Renal pelvis (tissue), 4 donors: ENCODE results near the gene APBB2. TPM values are rescaled to one million over a fixed set of nuclear protein-coding genes. Genes with fewer than 3 reads are reported as not detected.
"Not testable (repeated sequence)": the region's sequence is repeated elsewhere in the genome, so short reads cannot be mapped to it uniquely, and the experiment has no call there.

Experiments
- DNase-seq: peaks from one replicate; pipeline ENCODE4 v3.0.0-alpha.2; 2013
- polyA plus RNA-seq, 3 donors: library from polyadenylated mRNA; unstranded; fragments of 120-200 nt; gene quantifications; one replicate each; pipeline ENCODE4 v1.2.1, GENCODE V29; 2013; ENCODE audit not compliant: insufficient read length in 3 of 3

The APBB2 gene
- polyA plus RNA-seq, 3 donors, result 43.3 to 59.5 (median 59.4) TPM

- no peak for DNase-seq
These were observed 54.1 kb downstream of the APBB2 start for GRCh38 chr4:41160012-41160789.

- DNase-seq, result no peak
These were observed 55.6 kb downstream of the APBB2 start for GRCh38 chr4:41158756-41159155.

- DNase-seq, result no peak
These were observed 56.1 kb downstream of the APBB2 start for GRCh38 chr4:41158274-41158673.

GRCh38 chr4:41157009-41157408 is 57.3 kb downstream of the APBB2 start:
- no peak for DNase-seq

- no peak for DNase-seq
These were observed 57.8 kb downstream of the APBB2 start for GRCh38 chr4:41156574-41156973.

- DNase-seq, result peak; percentile 33
These were observed 59.0 kb downstream of the APBB2 start for GRCh38 chr4:41155194-41155830.

GRCh38 chr4:41154814-41155177 is 59.5 kb downstream of the APBB2 start:
- no peak for DNase-seq

GRCh38 chr4:41154010-41154813 is 60.1 kb downstream of the APBB2 start:
- DNase-seq, result no peak

- DNase-seq, result no peak
These were observed 63.9 kb downstream of the APBB2 start for GRCh38 chr4:41150401-41150800.

- not testable (repeated sequence) for DNase-seq
These were observed 64.8 kb downstream of the APBB2 start for GRCh38 chr4:41149568-41149967.

- DNase-seq, result peak; percentile 34
These were observed 65.4 kb downstream of the APBB2 start for GRCh38 chr4:41148931-41149330.

- no peak for DNase-seq
These were observed 66.0 kb downstream of the APBB2 start for GRCh38 chr4:41148292-41148691.

- not testable (repeated sequence) for DNase-seq
These were observed 66.8 kb downstream of the APBB2 start for GRCh38 chr4:41147570-41147969.

GRCh38 chr4:41146716-41147506 is 67.4 kb downstream of the APBB2 start:
- DNase-seq, result no peak

GRCh38 chr4:41146196-41146595 is 68.1 kb downstream of the APBB2 start:
- DNase-seq, result no peak

GRCh38 chr4:41145571-41146078 is 68.7 kb downstream of the APBB2 start:
- no peak for DNase-seq

- no peak for DNase-seq
These were observed 69.5 kb downstream of the APBB2 start for GRCh38 chr4:41144812-41145211.

GRCh38 chr4:41144040-41144379 is 70.3 kb downstream of the APBB2 start:
- DNase-seq, result no peak

GRCh38 chr4:41143311-41144039 is 70.9 kb downstream of the APBB2 start:
- DNase-seq, result peak; percentile 77

GRCh38 chr4:41142376-41143310 is 71.7 kb downstream of the APBB2 start:
- no peak for DNase-seq
